OCI-LY3 (cell line): ENCODE measurements around the gene LIN28B.

Source experiments
- H2AFZ ChIP-seq: fragments of 200-600, 300-600 bp; shearing (Covaris generic); 2 replicates; pipeline ENCODE4 v1.6.0; 2014; ENCODE audit warnings: antibody characterized with exemption, low read depth, low read length
- H3K27ac ChIP-seq: fragments of 200-600, 300-600 bp; sonication (generic); 2 replicates; pipeline ENCODE4 v1.5.1; 2014; ENCODE audit warnings: mild to moderate bottlenecking, low read length, moderate library complexity, mixed read lengths
- H3K27me3 ChIP-seq: fragments of 200-600, 300-600 bp; sonication (generic); 2 replicates; pipeline ENCODE4 v1.6.1; 2014; ENCODE audit warnings: low read depth, low read length, mixed read lengths
- H3K36me3 ChIP-seq: fragments of 200-600, 300-600 bp; sonication (generic); replicated peaks from 2 replicates; pipeline ENCODE3; 2014; ENCODE audit warnings: low read depth, low read length, mixed read lengths
- H3K4me1 ChIP-seq: fragments of 300-600, 200-600 bp; sonication (generic); 2 replicates; pipeline ENCODE4 v1.6.1; 2014; ENCODE audit warnings: low read length, mixed read lengths
- H3K4me2 ChIP-seq: fragments of 200-600, 300-600 bp; sonication (generic); 2 replicates; pipeline ENCODE4 v1.6.1; 2014; ENCODE audit warnings: low read length, mixed read lengths
- H3K4me3 ChIP-seq: fragments of 300-600, 200-600 bp; sonication (generic); 2 replicates; pipeline ENCODE4 v1.5.1; 2014; ENCODE audit warnings: antibody characterized with exemption, mild to moderate bottlenecking, low read length, moderate library complexity
- H3K79me2 ChIP-seq: fragments of 300-600, 200-600 bp; shearing (Covaris generic); 2 replicates; pipeline ENCODE4 v1.6.1; 2014; ENCODE audit warnings: mild to moderate bottlenecking, low read length, mixed read lengths
- H3K9ac ChIP-seq: fragments of 300-600, 200-600 bp; shearing (Covaris generic); 2 replicates; pipeline ENCODE4 v1.6.0; 2014; ENCODE audit warnings: mild to moderate bottlenecking, low read length, moderate library complexity
- H3K9me3 ChIP-seq: fragments of 200-600, 300-600 bp; shearing (Covaris generic); 2 replicates; pipeline ENCODE4 v1.6.1; 2014; ENCODE audit warnings: low read length, mixed read lengths; ENCODE audit not compliant: insufficient read depth
- H4K20me1 ChIP-seq: fragments of 200-600, 300-600 bp; sonication (generic); 2 replicates; pipeline ENCODE4 v1.6.1; 2016; ENCODE audit warnings: low read length, mixed read lengths; ENCODE audit not compliant: insufficient read depth
- CTCF ChIP-seq: fragments of 200-600, 300-600 bp; sonication (generic); IDR thresholded peaks from 2 replicates; pipeline ENCODE4 v1.5.1; 2014; ENCODE audit warnings: antibody characterized with exemption, low read length, low read depth
- EZH2phosphoT487 ChIP-seq: fragments of 200-600 bp; shearing (Covaris generic); IDR thresholded peaks from 2 replicates; pipeline ENCODE4 v1.6.1; 2018; ENCODE audit warnings: antibody characterized with exemption, mixed run types, low read depth

Gene LIN28B

GRCh38 chr6:105067329-105067728, 110.4 kb downstream of the LIN28B start:
- Histone ChIP-seq H3K27ac (no peak overlapping the region), H3K79me2 (no peaks in the 10 kb centered on the region), H3K4me3 (no peak overlapping the region), H3K4me2 (no peak overlapping the region), H3K9me3 (no peaks in the 10 kb centered on the region), H2AFZ (no peak overlapping the region), H3K9ac (no peak overlapping the region), H3K4me1 (no peaks in the 10 kb centered on the region), H3K36me3 (no peaks in the 10 kb centered on the region), H3K27me3 (0 out of 2 replicates have a peak, but pooled peaks cover 2% of the 10 kb centered on the region), H4K20me1 (no peaks in the 10 kb centered on the region)
- TF ChIP-seq EZH2phosphoT487 (no peak), CTCF (no peak)

- H4K20me1 ChIP-seq, result no peaks in the 10 kb centered on the region
- no peaks in the 10 kb centered on the region for H3K36me3 ChIP-seq
- no peaks in the 10 kb centered on the region for H3K4me1 ChIP-seq
- TF ChIP-seq CTCF (no peak), EZH2phosphoT487 (no peak)
- H3K9me3 ChIP-seq, result no peaks in the 10 kb centered on the region
- no peak overlapping the region for H3K4me3 ChIP-seq
- H3K79me2 ChIP-seq, result no peaks in the 10 kb centered on the region
- H3K4me2 ChIP-seq, result no peak overlapping the region
- H3K9ac ChIP-seq, result no peak overlapping the region
- H3K27ac ChIP-seq, result no peak overlapping the region
- H2AFZ ChIP-seq, result no peak overlapping the region
- 0 out of 2 replicates have a peak, but pooled peaks cover 2% of the 10 kb centered on the region for H3K27me3 ChIP-seq
Measured at GRCh38 chr6:105068407-105068806, 111.5 kb downstream of the LIN28B start.

- no peaks in the 10 kb centered on the region for H3K4me1 ChIP-seq
- no peaks in the 10 kb centered on the region for H3K36me3 ChIP-seq
- no peak overlapping the region for H3K27ac ChIP-seq
- no peak overlapping the region for H2AFZ ChIP-seq
- H3K79me2 ChIP-seq, result no peaks in the 10 kb centered on the region
- H3K9me3 ChIP-seq, result no peaks in the 10 kb centered on the region
- H4K20me1 ChIP-seq, result no peaks in the 10 kb centered on the region
- H3K27me3 ChIP-seq, result 0 out of 2 replicates have a peak, but pooled peaks cover 2% of the 10 kb centered on the region
- TF ChIP-seq CTCF (no peak), EZH2phosphoT487 (no peak)
- no peak overlapping the region for H3K4me3 ChIP-seq
- no peak overlapping the region for H3K4me2 ChIP-seq
- no peak overlapping the region for H3K9ac ChIP-seq
Measured at GRCh38 chr6:105069821-105070445, 113.0 kb downstream of the LIN28B start.

- no peaks in the 10 kb centered on the region for H3K36me3 ChIP-seq
- no peak overlapping the region for H3K4me2 ChIP-seq
- no peaks in the 10 kb centered on the region for H4K20me1 ChIP-seq
- H2AFZ ChIP-seq, result no peak overlapping the region
- H3K4me1 ChIP-seq, result no peaks in the 10 kb centered on the region
- 0 out of 2 replicates have a peak, but pooled peaks cover under 1% of the 10 kb centered on the region for H3K27me3 ChIP-seq
- H3K4me3 ChIP-seq, result no peak overlapping the region
- no peak overlapping the region for H3K9ac ChIP-seq
- H3K79me2 ChIP-seq, result no peaks in the 10 kb centered on the region
- H3K27ac ChIP-seq, result no peak overlapping the region
- no peak for TF ChIP-seq EZH2phosphoT487
- TF ChIP-seq CTCF, result no peak
- H3K9me3 ChIP-seq, result no peaks in the 10 kb centered on the region
Measured at GRCh38 chr6:105072798-105073199, 115.9 kb downstream of the LIN28B start.
